HepG2 (cell line): ENCODE results near the gene C20orf96. TPM values are rescaled to one million over a fixed set of nuclear protein-coding genes. Genes with fewer than 3 reads are reported as not detected.

Experiments used
- CHD4 ChIP-seq: fragments of 200-600 bp; sonication (generic); IDR thresholded peaks from 2 replicates; pipeline ENCODE4 v1.7.0; 2017; ENCODE audit warnings: mild to moderate bottlenecking, low read length, borderline replicate concordance
- FIP1L1 ChIP-seq: fragments of 200-400 bp; formaldehyde crosslinking; IDR thresholded peaks from 2 replicates; pipeline ENCODE4 v1.6.1; 2018; ENCODE audit warnings: low read depth, mild to moderate bottlenecking, low read length, moderate library complexity, borderline replicate concordance; ENCODE audit not compliant: insufficient read depth
- FOXK2 ChIP-seq: fragments of 450-650 bp; IDR thresholded peaks from 2 replicates; pipeline ENCODE4 v1.6.1; 2016
- HBP1 ChIP-seq: IDR thresholded peaks from 2 replicates; pipeline ENCODE4 v1.6.1; 2016; ENCODE audit warnings: low read depth, control low read depth
- JARID2 ChIP-seq: sonication (generic); formaldehyde crosslinking; IDR thresholded peaks from 2 replicates; pipeline ENCODE4 v1.8.1; 2023; ENCODE audit warnings: missing genetic modification reagents, inconsistent platforms; ENCODE audit not compliant: insufficient replicate concordance
- NFIB ChIP-seq: sonication (generic); formaldehyde crosslinking; IDR thresholded peaks from 2 replicates; pipeline ENCODE4 v1.9.0; 2021; ENCODE audit warnings: missing genetic modification reagents, mild to moderate bottlenecking, borderline replicate concordance
- NPAS2 ChIP-seq: sonication (generic); formaldehyde crosslinking; IDR thresholded peaks from 2 replicates; pipeline ENCODE4 v1.8.0; 2022; ENCODE audit warnings: mild to moderate bottlenecking, missing genetic modification reagents, borderline replicate concordance
- PBX3 ChIP-seq: sonication (generic); formaldehyde crosslinking; IDR thresholded peaks from 2 replicates; pipeline ENCODE4 v1.8.1; 2023; ENCODE audit warnings: missing genetic modification reagents, inconsistent platforms, borderline replicate concordance
- SNAPC2 ChIP-seq: sonication (generic); formaldehyde crosslinking; IDR thresholded peaks from 2 replicates; pipeline ENCODE4 v1.8.1; 2022; ENCODE audit warnings: mild to moderate bottlenecking, missing genetic modification reagents
- TMF1 ChIP-seq: sonication (generic); formaldehyde crosslinking; IDR thresholded peaks from 2 replicates; pipeline ENCODE4 v1.8.1; 2022; ENCODE audit warnings: low read depth, missing genetic modification reagents
- ZBTB25 ChIP-seq: IDR thresholded peaks from 2 replicates; pipeline ENCODE4 v1.6.1; 2018; ENCODE audit warnings: missing genetic modification reagents
- ZHX2 ChIP-seq, 2 experiments: sonication (generic) in 1 of 2; formaldehyde crosslinking in 1 of 2; IDR thresholded peaks; 2 replicates each; pipeline versions ENCODE4 v1.6.1 to v1.9.0; 2014 to 2022; ENCODE audit warnings: antibody characterized with exemption in 1 of 2, borderline replicate concordance in 1 of 2, inconsistent platforms in 1 of 2, low read depth in 1 of 2, missing genetic modification reagents in 1 of 2
- ZMAT5 ChIP-seq: sonication (generic); formaldehyde crosslinking; IDR thresholded peaks from 2 replicates; pipeline ENCODE4 v1.5.0; 2020; ENCODE audit warnings: mild to moderate bottlenecking, low read depth, missing genetic modification reagents, borderline replicate concordance
- ZNF333 ChIP-seq: sonication (generic); formaldehyde crosslinking; IDR thresholded peaks from 2 replicates; pipeline ENCODE4 v1.4.0; 2020; ENCODE audit warnings: mild to moderate bottlenecking, missing genetic modification reagents, borderline replicate concordance
- ZNF776 ChIP-seq: sonication (generic); formaldehyde crosslinking; IDR thresholded peaks from 2 replicates; pipeline ENCODE4 v1.4.0; 2020; ENCODE audit warnings: mild to moderate bottlenecking, missing genetic modification reagents
- ZNF816 ChIP-seq: sonication (generic); formaldehyde crosslinking; IDR thresholded peaks from 2 replicates; pipeline ENCODE4 v1.8.0; 2022; ENCODE audit warnings: missing genetic modification reagents, mild to moderate bottlenecking, borderline replicate concordance
- polyA plus RNA-seq, 8 experiments: library from polyadenylated mRNA; depleted of rRNA in 3 of 8; stranded (reverse) in 7 of 8; unstranded in 1 of 8; fragments of >200 nt; fragmentation: Illumina TruSeq in 4 of 8; extraction: Trizol in 4 of 8; gene quantifications; 2 replicates each; pipeline versions ENCODE4 v1.2.1 to v1.2.3, GENCODE V29; 2011 to 2016; ENCODE audit warnings: low read depth in 4 of 8, missing spikeins in 1 of 8, mixed read lengths in 1 of 8; ENCODE audit not compliant: insufficient read depth in 1 of 8
- total RNA-seq, 5 experiments: library from RNA; depleted of rRNA; stranded (reverse); fragments of >200 nt; fragmentation: Illumina TruSeq; extraction: Trizol; gene quantifications; 2 replicates each; pipeline ENCODE4 v1.2.3, GENCODE V29; 2016; ENCODE audit warnings: low read depth in 1 of 5

C20orf96 gene
- total and polyA plus RNA-seq, 2 of the 13 experiments (the other 11 are each of a cell fraction or from before 2014, with no cell fraction given), result 3.8 to 20.6 TPM

- no peak for TF ChIP-seq ZHX2 (IDR thresholded peaks at IDR 0.05; ENCODE audit: low read depth)
- TF ChIP-seq ZHX2 (CRISPR knock-in tag; IDR thresholded peaks at IDR 0.05; ENCODE audit: borderline replicate concordance), result no peak
- no peak for TF ChIP-seq PBX3
- TF ChIP-seq NFIB (CRISPR knock-in tag), result no peak
- TF ChIP-seq FIP1L1, result no peak
- peak; percentile 86; the same call in 1 of the 2 replicates for TF ChIP-seq SNAPC2 (CRISPR knock-in tag)
- TF ChIP-seq ZNF776, result peak; percentile 86; the same call in 1 of the 2 replicates
- 0 out of 2 replicates have a peak, but pooled peaks have one; percentile 39 for TF ChIP-seq TMF1 (CRISPR knock-in tag)
- no peak for TF ChIP-seq HBP1
- no peak; the same call in 1 of the 2 replicates for TF ChIP-seq ZBTB25 (CRISPR knock-in tag)
- TF ChIP-seq NPAS2 (CRISPR knock-in tag), result no peak
- TF ChIP-seq ZNF333, result peak; percentile 97
- TF ChIP-seq ZMAT5 (CRISPR knock-in tag), result no peak
- peak; percentile 90 for TF ChIP-seq ZNF816
- TF ChIP-seq JARID2 (CRISPR knock-in tag), result no peak
- TF ChIP-seq CHD4, result no peak
- no peak for TF ChIP-seq FOXK2
Observed at GRCh38 chr20:309841-310644, 19.5 kb upstream of the C20orf96 start (continued).
